Kasumi-1 (cell line): Measurements from ENCODE around the gene STX16.

Experiments
- DNase-seq, 2 experiments: peaks; one replicate each; lab custom pipeline; 2025; lab: John Stamatoyannopoulos, UW

STX16 gene

DNA sequence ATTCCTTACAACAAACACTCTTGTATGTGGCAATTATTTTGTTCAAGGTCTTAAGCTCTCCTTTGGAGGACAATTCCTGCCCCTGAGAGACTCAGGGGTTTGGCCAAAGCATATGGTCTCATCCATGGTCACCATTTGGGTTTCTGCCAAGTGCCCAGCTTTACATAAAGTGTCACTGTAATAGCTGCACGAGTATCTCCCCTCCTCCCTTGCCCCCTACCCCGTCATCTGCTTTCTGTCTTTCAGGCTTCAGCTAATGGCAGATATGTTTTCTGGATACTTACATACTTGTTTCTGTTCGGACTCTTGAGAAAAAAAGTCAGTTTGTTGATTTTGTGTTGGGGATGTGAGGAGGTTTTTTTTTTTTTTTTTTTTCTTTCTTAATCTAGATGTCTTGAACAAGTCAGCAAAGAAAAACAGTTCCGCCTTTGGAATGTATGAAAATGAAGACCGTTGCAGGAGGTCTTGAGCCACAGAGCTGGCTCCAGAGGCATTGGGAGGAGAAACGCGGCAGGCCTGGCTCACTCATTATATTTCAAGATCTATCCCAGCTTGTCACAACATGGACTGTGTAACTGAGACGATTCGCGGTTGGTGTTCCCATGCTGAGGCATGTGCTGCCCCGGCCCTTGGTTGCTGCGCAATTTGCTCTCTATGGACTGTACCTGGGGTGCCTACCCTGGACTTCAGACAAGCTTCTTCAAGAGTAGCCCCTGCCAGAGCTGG lies 32.6 kb upstream of the STX16 start:
- DNase-seq: no peak

DNA sequence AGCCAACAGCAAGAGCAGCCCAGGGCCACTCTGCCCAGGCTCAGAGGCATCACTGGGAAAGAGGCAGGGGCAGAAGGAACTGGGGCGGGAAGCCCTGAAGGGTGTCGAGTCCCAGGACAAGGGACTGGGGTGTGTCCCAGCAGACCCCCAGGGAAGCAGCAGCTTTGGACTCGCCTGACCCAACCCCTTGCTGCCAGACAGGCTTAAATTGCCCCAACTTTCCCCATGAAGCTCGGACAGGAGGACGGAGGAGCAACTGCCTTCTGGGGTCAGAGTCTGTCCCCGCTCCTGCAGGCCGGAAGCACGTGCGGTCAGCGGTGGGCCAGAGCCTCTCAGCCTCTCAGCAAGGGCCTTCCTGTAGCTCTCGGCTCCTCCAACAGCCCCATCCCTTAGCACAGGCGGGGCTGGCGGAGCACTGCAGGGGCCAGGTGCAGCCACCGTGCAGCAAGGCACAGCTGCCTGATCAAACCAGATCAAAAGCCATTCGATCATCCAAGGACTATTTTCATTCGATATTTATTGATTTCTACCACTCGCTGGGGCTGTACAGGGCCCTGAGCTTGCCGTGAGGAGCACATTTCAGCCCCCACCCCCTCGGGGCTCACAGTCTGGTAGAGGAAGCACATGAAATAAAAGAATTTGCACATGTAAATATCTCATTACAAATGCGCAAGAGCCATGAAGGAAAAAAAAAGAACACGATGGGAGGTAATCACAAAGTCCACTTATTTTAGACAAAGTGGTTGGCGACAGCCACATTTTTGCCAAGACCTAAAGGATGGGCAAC lies 31.8 kb upstream of the STX16 start:
- no peak for DNase-seq

DNA sequence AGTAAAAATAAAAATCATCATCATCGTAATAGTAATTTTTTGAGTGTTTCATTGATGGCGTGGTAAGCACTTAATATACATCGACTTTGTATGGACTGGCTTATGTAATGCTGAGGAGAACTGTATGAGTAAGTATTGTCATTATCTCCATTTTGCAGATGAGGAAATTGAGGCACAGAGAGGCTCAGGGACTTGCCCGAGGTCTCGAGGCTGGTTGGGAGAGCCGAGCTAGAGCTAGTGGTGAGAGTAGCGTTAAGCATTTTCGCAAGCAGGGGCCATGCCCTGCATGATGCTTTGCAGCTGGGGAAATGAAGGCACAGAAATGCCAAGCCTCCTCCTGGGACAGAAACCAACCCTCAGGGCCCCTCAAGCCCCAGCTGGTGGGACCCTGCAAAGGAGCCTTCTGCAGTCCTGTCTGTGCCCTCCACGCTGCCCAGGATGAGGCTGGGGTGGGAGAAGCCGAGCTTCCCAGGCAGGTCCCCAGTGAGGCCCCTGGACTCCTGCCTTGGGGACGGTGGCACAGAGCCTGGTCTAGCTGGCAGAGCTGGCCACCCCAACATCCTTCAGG lies 31.1 kb upstream of the STX16 start:
- no peak for DNase-seq

- DNase-seq: no peak
Measured at GRCh38 chr20:58621906-58622548, 29.1 kb upstream of the STX16 start.

DNA sequence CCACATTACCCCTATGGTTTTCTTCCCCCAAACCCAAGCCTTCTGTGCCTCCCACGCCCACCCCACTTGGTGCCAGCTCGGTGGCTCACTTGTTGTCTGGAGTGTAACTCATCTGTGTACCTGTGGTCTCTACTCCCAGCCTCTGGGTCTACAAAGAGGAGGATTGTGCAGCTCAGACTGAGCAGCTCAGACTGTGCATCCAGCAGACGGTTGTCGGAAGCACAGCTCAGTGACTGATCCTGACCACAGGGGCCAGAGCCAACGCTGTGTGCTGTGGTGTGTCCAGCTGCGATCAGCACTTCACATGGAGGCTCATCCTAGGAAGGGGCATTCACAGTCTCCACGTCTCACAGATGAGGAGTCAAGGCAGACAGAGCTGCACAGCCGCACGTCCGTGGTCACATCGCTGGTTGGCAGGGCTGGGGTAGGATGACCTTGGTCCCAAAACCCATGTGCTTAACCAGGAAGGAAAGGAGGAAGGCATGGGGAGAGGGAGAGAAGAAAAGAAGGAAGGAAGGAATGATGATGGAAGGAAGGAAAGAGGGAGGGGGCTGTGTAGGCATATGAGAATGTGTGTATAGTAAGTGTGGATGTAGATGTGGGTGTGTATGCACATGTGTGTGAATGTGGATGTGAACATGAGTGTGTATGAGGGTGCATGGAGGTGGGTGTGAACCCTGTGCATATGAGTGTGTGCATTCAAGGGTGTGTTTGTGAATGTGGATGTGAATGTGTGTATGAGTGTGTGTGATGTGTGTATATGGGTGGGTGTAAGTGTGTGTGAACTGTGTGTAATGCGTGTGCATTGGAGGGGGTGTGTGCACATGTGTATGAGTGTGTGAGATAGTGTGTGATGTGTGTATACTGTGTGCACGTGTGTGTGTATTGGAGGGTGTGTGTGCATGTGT lies 28.2 kb upstream of the STX16 start:
- DNase-seq: no peak

DNA sequence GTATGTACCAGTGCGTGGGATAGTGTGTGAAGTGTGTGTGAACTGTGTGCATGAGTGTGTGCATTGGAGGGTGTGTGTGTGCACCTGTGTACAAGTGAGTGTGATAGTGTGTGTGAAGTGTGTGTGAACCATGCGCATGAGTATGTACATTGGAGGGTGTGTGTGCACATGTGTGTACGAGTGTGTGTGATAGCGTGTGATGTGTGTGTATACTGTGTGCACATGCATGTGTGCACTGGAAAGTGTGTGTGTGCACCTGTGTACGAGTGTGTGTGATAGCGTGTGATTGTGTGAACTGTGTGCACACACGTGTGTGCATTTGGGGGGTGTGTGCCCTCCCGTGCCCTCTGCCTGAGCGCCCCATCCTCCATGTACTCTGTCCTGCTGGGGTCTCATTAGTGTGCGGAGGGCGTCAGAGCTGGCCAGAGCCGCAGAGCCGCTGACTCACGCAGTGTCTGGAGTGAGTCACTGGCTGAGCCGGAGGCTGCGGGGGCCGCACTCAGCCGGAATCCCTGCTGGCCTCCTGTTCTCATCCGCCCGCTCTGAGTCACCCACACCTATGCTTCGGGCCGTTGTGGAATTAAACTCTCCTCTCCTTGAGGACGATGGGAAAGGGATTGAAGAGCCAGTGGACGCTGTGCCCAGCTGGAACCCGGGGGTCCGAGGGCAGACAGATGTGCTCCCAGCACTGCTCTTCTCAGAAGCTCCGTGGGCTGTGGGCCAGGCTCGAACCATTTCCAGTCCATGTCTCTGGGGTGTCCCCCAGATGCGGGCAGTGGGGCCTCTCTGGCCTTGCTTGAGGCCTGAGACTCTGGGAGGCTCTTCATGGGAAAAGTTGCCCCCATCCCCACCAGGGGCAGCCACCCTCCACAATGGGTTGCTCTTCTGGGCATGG lies 27.3 kb upstream of the STX16 start:
- no peak for DNase-seq

DNA sequence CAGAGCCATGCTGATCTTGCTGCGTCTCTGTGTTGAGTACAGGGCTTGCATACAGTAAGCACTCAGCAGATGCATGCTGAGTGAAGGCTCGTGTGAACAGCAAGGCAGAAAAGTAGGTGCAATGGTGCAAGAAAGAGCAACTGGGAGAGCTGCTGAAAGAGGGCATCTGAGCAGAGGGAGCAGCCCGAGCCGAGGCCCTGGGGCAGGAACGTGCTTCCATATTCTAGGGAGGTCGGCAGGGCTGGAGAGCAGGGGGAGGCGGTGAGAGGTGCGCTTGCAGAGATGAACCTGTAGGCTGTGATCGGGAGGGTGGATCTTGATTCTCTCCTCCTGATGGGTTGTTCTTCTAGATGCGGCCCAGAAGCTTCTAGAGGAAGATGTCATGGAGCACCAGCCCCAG lies 26.4 kb upstream of the STX16 start:
- DNase-seq: no peak

DNA sequence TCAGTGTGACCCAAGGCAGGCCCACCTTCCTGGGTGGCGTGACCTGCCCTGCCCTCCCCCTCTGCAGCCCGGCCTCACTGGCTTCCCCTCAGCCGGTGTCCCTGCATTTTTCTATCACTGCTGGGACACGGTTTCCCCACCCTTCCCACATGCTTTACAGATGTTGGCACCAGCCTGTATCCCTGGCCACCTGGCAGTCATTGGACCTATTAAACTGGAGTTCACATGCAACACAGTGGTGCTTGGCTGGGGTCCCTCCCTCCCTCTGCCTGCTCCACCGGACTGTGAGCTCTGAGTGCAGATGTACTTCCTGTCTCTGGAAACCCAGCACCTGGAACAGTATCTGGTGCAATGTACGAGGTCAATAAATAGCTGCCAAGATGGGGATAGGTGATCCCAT lies 25.5 kb upstream of the STX16 start:
- no peak for DNase-seq

GRCh38 chr20:58626051-58626450 lies 25.0 kb upstream of the STX16 start:
- DNase-seq: no peak

DNA sequence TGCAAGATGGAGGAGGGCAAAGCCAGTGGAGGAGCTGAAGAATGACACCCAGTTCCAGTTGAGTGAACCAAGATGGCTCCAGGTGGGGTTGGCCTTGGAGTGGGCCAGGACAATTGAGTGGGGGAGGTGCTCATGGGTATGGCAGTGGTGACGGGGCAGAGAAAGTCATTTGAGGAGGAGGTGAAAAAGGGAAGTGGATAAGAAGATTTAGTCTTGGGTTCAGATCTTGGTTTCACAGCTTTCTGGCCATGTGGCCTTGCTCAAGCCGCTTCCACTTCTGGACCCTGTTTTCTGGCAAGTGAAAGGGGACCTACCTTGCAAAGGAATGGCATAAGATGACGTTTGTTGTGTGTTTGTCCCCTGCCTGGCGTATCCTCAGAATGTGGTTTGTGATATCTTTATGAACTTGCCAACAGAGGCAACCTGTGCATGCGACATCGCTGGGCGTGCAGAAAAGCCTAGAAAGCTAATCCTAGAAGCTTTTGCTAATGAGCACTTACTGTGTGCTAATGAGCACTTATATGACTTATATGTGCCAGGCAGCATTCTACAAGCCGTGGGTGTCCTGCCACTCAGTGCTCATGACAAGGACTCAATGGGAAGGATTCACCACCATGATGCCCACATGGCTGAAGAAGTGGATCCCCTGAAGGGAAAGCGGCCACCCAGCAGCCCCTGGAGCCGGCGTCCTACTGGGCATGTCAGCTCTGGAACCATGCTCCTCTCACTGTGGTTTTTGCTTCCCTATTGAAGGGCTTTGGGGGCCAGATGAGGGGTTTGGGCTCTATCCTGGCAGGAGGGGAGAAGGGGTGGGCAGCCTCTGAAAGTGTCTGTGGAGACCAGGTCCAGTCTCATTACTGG lies 23.6 kb upstream of the STX16 start:
- DNase-seq: no peak

- DNase-seq: no peak
Measured at GRCh38 chr20:58628491-58629214, 22.4 kb upstream of the STX16 start.

DNA sequence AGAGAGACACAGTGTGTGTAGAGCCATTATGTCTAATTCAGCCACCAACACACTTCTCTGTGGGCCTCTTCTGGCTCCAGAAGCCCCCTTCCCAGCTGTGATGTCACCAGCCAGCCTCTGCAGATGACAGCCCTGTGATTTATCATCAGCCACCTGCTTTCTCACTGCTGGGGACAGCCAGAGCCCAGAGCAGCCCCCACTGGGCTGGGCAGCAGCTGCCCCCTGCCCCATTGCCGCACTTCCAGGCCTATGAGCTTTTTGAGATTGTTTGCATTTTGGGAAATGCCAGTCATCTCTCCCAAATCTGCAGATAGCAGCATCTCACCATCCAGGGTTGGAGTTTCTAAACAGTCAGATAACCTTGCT lies 21.9 kb upstream of the STX16 start:
- no peak for DNase-seq

- no peak for DNase-seq
Measured at GRCh38 chr20:58630063-58630462, 21.0 kb upstream of the STX16 start.

- no peak for DNase-seq
Measured at GRCh38 chr20:58633161-58634053, 17.7 kb upstream of the STX16 start.

DNA sequence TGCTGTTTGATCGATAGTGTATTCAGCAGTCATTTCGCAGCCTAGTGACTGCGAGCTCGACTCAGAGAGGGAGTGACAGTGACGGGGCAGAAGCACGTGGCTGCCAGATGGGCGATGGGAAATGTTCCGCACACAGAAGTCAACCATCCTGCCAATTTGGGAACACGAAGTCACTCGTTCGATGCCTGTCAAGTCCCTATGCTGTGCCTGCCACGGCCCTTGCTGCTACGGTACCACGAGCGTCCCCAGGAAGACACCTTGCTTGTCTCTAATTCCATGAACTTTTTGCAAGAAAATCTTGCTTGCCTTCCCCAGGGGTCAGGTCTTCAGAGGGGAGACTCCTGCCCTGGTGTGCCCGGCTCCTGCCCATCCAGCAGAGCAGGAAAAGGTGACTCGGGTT lies 17.0 kb upstream of the STX16 start:
- no peak for DNase-seq

GRCh38 chr20:58634521-58635278 lies 16.4 kb upstream of the STX16 start:
- DNase-seq: no peak

DNA sequence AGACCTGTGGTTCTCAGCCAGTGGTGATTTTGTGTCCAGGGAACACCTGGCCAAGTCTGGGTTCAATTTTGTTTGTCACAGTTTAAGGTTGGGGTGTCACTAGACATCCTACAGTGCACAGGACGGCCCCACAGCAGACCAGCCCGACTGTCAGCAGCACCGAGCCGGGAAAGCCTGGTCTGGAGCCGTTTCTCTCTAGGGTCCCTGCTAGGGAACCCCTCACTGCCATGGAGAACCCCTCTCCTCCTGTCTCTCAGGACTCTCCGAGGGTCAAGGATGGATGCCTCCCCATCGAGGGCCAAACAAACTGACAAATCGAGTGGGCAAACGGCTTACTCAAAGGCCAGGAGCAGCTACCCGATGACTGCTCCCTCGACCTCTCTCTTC lies 15.8 kb upstream of the STX16 start:
- DNase-seq: no peak
